GM18520 (cell line): ENCODE data around the gene VWA5B1.

Experiments
- ATAC-seq: cut with Tn5 transposase; IDR thresholded peaks from one replicate; pipeline ENCODE4 v1.9.1; 2021; ENCODE audit not compliant: unreplicated experiment

Gene VWA5B1

DNA sequence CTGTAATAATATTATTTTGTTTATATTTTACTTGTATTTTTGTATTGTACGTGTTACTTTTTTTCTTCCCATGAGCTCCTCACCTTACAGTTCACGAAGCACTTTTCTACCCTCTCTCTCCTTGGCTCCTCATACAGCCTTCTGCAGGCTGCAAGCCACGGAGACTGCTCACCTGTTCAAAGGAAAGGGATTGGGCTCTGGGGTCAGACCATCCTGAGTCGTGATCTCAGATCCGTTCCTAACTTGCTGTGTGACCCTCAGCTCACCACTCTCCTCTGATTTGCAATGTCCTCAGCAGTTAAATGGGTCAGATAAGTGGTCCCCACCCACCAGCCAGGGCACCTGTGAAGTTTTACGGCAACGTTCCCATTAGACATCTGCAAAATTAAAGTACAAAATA lies 54.1 kb downstream of the VWA5B1 start:
- ATAC-seq: no peak

DNA sequence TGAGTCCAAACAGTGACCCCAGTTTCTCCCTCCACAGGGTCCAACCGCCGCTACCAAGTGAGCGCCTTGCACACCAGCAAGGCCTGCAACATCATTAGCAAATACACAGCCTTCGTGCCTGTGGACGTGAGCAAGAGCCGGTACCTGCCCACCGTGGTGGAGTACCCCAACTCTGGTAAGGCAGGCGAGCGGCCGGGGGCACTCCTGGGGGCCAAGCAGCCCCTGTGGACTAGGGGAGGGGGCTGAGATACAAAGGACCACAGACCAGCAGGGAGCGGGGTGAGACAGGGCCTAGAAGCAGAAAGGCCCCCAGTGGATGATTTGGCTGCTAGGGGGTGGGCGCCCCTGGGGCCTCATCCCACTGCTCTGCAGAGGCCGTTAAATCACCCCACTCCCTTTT lies 54.7 kb downstream of the VWA5B1 start:
- no peak for ATAC-seq

DNA sequence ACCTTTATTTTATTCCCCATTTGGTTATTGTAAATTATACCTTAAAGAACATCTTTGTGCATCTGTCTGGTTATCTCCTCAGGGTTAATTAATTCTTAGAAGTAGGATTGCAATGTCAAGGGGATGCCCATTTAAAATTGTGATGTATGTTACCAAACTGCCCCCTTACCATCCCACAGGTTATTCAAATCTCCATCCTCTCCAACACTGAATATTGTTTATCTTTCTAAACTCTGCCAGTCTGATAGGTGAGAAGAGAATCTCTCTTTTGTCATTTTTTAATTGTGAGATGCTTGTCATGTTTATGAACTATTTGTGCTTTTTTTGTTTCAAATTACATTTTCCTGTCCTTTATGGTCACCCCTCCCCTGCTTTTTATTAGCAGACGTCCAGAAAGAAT lies 55.8 kb downstream of the VWA5B1 start:
- ATAC-seq: no peak

DNA sequence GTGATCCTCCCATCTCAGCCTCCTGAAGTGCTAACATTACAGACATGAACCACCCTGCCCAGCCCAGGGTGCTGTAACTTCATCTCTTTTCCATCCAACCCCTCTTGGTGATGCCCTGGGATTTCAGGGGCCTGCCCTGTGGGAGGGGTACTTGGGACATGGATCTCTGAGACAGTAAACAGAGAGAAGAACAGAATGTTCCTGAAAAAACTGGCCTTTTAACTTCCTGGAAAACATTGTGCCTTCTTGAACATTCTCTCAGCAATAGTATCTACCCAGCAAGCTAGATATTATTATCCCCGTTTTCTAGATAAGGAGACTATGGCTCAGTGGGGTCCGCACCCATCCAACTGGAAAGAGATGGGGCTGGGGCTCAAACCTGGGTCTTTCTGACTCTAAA lies 57.0 kb downstream of the VWA5B1 start:
- ATAC-seq: no peak

DNA sequence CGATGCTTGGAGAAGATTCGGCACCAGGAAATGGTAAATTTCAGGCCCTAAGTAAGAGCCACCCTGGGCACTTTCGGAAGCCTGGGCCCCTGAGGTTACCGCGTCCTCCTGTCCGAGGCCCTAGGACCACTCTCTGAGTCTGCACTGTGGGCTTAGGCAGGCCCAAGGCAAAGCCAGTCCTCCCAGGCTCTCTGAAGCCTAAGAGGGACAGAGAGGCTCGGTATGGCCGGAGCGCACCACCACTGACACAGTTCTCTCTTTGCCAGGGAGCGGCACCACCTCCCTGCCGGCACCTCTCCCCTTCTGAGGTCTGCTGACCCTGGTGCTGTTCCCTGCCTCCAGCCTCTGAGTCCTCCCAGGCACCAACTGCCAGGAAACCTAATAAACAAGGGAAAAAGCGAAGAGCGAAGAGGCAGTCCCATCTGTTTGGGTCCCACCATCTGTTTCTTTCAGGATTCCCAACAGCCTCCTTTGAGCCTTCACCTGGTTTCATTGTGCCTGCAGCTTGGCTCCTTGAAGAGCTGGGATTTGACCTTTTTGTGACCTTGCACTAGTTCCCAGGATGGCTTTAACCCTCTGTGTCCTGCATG lies 57.7 kb downstream of the VWA5B1 start:
- ATAC-seq: no peak

DNA sequence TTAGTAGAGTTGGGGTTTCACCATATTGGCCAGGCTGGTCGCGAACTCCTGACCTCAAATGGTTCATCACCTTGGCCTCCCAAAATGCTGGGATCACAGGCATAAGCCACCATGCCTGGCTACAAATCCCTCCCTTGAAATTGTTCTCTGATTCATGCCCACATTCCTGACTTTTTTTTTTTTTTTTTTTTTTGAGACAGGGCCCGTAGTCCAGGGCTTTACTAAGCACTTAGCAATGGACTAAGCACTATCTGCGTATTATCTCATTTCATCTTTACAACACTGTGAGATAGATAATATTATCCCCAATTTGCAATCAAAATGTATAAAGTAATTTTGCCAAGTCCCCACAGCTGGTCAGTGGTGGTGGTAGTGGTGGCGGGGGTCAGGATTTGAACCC lies 58.9 kb downstream of the VWA5B1 start:
- ATAC-seq: no peak

DNA sequence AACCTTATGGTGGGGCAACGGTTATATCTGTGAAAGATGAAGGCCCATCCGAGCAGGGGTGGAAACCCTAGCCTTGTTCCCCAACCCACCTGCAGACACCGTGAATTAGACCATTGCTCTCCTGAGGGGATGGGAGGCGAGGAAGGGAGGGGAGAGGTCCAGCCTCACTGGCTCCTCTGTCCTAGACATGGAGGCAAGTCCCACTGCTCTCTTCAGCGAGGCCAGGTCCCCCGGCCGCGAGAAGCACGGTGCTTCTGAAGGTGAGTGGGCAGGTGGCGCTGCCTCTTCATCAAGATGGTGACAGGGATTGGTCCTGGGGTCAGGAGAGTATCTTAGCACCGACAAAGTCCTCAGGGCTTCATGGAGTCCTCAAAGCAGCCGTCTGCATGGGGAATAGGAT lies 59.3 kb downstream of the VWA5B1 start:
- ATAC-seq: no peak

DNA sequence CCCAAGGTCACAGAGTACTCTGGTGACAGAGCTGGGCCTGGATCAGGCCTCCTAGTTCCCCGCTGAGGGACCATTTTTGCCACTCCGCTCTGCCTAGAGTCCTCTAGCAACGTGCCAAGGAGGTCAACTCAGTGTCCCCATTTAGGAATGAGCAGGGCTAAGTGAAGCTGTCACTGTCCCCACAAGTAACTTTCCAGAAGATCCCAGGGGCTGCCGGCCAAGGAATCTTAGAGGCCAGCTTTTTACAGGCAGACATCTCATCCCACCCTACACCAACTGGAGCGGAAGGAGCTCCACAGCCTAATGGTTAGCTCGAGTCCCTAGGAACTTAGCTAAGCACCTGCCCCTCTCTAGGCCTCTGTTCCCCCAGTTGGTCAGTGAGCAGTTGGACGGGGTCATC lies 59.7 kb downstream of the VWA5B1 start:
- no peak for ATAC-seq

DNA sequence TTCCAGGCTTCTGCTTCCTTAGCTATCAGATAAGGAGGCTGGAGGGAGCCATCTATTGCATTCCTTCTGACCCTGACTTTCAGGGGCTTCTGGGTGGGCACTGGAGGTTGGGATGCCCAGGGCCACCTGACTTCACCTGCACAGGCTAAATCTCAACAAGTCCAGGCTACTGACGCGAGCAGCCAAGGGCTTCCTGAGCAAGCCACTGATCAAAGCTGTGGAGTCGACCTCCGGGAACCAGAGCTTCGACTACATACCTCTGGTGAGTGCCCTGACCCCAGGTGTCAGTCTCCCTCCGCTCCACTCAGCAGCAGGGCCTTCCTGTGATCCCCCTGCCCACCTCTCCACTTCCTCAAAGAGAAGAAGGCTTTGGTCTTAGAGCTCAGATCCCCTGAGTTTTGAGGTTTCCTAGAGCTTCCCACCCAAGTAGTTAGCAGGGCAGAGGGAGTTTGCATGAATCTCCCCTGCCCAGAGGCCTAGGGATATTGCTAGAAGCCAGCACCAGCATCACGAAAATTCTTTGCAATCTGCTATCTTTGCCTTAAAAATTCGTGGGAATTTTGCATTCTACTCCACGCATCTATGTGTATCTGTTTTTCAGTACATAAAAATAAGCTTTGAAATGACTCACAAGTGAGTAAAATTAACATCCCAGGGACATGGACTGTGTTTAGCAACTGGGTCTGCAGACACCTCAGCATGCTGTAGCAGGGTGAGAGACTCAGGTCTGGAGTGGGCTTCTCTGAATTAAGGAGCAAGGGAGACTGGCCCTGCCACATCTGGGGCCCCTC lies 61.4 kb downstream of the VWA5B1 start:
- ATAC-seq: no peak

DNA sequence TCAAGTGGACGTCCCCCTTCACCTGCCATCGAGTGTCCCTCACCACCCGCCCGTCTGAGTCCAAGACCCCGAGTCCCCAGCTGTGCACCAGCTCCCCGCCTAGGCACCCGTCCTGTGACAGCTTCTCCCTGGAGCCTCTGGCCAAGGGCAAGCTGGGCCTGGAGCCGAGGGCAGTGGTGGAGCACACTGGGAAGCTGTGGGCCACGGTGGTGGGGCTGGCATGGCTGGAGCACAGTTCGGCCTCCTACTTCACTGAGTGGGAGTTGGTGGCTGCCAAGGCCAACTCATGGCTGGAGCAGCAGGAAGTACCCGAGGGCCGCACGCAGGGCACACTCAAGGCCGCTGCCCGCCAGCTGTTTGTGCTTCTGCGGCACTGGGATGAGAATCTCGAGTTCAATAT lies 63.2 kb downstream of the VWA5B1 start:
- ATAC-seq: no peak

DNA sequence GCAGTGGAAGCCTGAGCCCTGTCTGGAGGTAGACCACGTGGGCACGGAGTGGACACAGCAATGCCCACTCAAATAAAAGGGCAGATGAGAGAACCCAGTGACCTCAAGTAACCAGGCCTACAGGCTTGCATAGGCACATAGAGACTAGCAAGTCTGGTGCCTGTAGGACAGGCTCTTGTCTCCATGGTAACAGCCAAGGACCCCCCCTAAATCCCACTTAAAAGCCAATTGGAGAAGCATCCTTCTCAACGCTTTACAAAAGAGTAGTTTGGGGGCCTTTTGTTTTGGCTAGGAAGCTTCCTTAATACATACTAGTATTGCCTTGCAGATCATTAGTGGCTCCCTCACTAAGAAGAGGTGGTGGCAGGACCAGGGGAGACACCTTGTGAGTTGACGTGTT lies 63.9 kb downstream of the VWA5B1 start:
- ATAC-seq: no peak

DNA sequence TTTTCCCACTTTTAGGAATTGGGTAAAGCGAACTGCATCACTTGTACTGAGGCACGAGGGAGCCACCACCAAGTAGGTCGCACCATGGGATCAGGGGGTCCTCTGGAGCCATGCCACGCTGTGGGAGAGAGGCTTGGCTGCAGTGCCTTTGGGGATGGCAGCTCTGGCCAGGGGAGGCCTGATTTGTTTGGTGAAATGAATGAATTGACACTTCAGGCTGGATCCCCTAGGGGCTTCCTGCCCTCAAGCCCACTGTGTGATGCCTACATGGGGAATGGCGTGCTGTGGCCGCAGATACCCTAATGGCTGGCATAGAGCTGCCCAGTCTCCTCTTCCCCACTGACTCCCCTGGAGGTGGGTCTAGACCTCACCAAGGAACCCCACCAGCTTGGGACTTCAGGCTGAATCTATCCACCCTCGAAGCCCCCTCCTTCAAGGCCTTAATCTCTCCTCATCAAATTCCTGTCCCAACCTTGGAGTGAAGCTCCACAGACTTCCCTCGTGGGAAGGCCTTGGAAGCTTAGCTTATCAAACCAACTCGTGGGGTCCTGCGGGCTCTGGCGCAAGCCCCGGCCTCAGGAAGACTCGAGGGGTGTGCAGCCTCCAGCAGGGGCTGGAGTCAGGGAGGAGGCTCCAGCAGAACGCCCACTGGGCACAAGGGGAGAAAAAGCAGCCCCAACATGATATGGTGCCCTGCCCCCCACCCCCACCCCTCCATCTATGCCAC lies 64.6 kb downstream of the VWA5B1 start:
- ATAC-seq: no peak

DNA sequence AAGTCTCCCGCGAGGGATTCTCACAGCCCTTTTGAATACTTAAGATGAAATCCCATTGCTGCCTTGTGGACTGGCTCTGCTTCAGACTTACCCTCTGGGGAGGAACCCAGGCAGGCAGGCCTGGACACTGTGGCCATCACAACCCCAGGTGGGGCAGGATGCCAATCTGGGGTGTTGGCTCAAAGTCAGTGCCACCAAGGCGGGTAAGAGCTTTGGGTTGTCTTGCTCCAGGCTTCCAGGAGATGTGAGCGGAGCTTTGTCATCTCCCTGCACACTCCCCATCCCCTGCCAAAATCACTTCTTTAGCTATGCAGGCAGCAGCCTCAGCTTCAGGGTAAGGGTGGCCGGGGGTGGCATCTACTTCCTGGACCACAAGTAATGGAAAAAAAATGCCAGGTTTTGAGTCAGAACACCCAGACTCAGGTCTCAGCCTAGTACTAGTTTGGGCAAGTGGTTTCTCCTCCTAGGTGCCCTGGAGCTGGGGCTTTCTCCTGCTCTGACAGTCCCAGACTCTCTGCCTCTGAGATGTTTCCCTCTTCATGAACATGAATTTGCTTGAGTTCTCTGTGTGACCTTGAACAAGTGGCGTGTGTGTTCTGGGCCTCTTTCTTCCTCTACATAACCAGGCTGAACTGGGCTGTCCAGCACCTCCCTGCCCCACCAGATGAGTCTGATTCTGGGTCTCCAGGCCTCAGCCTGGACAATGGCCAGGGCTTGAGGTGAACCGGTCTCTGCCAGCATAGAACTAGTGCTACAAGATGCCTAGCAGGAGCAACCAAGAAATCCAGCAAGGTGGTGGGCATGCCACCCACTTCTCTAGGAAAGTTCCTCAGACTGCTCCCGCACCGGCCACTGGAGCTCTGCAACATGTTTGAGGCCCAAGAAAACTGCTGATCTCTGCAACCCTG lies 65.4 kb downstream of the VWA5B1 start:
- no peak for ATAC-seq

DNA sequence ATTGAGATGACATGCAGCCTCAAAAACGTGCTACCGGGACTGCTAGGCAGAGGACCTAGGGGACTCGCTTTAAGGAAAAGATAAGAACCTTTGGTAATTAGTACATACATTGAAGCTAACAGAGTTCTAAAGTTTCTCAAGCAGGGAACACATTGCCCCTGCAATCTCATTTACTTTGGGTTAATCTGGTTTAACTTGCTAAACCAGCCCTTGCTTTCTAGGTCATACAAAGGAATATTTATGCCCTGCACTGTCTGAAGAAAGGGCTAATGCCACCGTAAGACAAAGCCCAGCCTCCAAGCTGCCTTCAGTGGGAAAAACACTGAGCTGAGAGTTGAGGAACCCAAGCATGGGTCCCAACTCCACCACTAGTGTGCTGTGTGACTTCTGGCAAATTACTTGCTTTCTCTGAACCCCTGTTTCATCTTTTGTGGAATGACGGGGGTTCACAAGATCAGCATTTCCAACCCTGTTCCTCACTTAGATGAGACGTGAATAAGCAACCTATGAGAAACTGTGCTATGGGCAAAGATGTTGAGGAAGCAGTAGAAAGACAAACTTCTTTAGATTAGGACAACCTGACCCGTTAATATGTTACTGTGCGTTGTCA lies 66.3 kb downstream of the VWA5B1 start:
- ATAC-seq: no peak

DNA sequence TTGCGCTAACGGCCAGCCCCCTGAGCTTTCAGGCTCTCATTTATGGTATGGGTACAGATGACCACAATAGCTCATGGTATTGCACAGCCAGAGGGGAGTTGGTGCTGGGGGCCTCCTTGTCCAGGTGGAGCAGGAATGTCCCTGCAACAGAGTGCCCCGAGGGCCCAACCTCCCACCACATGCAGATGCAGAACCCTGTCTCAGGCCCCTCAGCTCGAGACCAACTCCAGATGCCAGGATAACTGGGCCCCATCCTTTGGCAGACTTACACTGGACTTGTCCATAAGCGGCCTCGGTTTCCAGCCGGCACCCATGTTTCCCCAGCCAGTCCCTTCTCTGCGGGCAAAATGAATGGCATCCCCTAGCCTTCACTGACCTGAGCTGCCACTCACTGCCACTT lies 67.1 kb downstream of the VWA5B1 start:
- no peak for ATAC-seq

DNA sequence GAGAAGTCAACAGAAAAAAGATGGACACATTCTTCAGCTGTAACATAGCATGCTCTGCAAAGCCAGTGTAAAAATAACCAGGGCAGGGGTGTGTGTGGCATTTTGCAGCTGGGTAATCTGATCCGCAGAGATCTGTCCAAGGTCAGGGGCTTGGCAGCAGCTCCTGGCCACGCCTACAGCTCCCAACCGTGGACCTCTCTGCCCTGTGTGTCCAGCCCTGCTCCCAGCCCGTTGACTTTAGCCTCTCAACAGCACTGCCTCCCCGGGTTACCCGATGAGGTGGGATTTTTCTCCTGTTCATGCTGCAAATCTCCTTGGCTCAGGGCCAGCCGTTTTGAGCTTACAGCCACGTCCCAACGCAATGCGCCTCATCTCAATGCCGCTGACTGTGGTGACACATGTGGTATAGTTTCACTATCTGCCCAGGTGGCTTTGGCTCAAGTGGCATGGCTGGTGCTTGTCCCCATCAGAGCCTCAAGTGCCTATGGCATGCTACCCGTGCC lies 68.1 kb downstream of the VWA5B1 start:
- ATAC-seq: no peak

DNA sequence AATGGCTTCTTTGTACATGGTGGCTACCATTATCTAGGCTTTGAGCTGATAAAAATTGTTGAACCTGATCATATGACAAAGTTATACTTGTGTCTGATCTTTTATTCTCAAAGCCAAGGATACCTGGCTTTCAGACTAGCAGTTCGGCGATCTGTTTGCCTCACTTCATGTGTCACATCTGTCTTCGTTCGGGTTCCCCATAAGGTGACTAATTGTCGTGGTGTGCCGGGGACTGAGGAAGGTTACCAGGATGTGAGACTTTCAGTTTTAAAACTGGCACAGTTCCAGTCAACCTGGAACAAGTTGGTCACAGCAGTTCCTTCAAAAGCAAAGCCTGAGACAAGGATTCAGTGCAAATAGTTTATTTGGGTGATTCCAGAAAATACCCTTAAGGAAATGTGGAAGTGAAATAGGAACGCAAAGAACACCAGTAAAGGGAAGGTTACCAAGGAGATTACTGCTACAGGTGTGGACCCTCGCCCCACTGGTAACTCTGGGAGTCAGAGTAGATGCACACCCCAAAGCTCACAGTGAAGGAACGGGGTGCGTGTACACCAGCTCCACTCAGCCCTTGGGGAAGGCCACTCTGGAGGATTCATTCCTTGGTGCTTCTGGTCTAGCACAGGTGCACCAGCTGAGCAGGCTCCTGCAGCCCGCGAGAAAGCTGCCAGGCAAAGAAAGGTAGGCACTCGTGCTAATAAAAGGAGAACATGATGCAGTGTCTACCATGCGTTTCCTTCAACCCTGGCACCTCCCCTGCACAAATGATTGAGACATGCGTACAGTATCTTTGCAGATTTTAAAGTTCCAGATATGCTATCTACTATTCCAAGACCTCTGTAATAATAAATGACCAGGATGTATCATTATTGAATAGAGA lies 69.0 kb downstream of the VWA5B1 start:
- ATAC-seq: no peak

DNA sequence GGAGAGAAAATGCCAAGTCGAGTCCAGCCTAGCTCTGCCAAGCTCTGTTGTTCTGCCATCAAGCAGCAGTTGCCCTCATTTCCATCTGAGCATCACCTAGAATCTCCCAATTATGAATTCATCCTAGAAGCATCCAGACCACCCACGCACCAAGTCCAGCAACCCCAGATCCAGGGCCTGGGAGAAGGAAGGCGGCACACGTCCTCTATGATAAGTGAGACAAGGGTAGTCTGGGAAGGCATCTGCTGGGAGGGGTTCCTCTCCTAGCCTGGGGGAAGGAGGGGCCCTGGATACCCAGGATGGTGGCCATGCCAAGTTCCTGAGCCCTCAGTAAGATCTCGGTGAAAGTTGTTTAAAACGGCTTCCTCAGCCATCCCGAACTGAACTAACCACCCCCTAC lies 70.7 kb downstream of the VWA5B1 start:
- ATAC-seq: no peak

DNA sequence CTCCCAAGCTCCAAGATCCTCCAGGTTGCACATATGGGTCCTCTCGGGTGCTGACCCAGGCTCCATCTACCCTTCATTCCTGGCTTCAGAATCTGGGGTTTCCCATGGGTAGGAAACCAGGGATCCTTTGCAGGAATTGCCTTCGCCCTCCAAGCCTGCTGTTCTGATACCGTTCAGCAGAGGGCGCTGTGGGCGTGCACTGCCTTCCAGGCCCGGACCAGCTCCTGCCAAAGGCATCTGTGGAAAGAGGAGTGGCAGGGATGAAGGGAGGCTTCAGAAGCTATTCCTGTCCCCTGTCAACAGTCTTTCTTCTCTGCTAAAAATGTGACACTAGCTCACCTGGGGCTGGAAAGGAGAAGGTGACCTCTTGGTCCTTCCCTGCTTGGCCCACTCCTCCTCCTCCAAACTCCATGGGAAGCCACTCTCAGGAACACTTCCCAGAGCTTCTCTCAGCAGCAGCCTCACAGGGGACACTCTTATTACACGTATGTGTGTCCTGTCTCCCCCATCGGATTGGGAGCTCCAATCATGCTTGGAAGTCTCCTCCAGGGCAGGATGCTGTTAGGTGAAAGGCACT lies 71.2 kb downstream of the VWA5B1 start:
- ATAC-seq: no peak
